ENCODE results near the gene LSM2. TPM values are rescaled to one million over a fixed set of nuclear protein-coding genes. Genes with fewer than 3 reads are reported as not detected.
"Not testable (repeated sequence)": the region's sequence is repeated elsewhere in the genome, so short reads cannot be mapped to it uniquely, and the experiment has no call there.

The LSM2 gene
- total RNA-seq, 1 donor from 2014 or later, result 61.3 TPM

DNA sequence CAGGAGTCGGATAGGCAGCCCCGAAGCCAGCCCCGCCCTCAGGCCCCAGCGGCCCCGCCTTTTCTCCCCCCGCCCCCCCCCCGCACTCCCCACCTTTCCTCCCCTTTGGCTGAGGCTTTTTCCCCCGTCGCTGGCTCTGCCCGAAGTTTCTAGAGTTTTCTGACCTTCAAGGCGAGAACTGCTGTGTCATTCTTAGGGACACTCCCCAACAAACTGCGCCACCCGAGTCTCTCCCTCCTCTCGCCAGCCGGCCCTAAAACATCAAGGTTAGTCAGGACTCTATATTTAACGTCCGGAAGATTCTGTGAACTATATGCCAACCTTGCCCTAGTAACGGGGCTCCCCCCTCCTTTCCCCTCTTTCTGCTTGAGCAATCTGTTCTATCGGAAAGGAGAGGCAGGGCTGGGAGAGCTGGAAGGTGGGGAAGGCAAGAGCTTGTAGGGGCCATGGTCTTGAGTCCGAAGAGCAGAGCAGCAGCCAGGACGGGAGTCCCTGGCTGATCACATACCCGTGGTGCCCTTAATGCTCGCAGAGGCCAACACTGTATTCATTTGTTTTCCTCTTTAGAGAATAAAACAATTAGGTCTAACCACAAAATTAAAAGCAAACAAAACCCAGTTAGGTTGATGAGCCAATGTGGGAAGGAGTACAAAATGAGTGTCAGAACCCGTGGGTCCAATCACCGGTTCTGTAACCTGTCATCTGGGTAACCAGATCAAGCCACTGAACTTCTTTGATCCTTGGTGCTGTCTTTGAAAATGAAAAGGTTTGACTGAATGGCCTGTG, 15.5 kb upstream of the LSM2 start:
- intact Hi-C loops (cut with DNase I), result no loop called here
- TF ChIP-seq CTCF (IDR thresholded peaks at IDR 0.05), result no peak
- no peaks in the 10 kb centered on the region for H3K36me3 ChIP-seq
- H3K9me3 ChIP-seq, result no peaks in the 10 kb centered on the region
- H3K4me3 ChIP-seq, result peak overlapping the region; percentile 69 to 75
- DNase-seq (ENCODE audit: low spot score in 2 of 2), result peak; percentile 83 to 97
- peak overlapping the region; percentile 96 to 99 for H3K27ac ChIP-seq
- H3K27me3 ChIP-seq, result no peaks in the 10 kb centered on the region
- peaks cover 18 to 46% of the 10 kb centered on the region in 2 donors for H3K4me1 ChIP-seq

DNA sequence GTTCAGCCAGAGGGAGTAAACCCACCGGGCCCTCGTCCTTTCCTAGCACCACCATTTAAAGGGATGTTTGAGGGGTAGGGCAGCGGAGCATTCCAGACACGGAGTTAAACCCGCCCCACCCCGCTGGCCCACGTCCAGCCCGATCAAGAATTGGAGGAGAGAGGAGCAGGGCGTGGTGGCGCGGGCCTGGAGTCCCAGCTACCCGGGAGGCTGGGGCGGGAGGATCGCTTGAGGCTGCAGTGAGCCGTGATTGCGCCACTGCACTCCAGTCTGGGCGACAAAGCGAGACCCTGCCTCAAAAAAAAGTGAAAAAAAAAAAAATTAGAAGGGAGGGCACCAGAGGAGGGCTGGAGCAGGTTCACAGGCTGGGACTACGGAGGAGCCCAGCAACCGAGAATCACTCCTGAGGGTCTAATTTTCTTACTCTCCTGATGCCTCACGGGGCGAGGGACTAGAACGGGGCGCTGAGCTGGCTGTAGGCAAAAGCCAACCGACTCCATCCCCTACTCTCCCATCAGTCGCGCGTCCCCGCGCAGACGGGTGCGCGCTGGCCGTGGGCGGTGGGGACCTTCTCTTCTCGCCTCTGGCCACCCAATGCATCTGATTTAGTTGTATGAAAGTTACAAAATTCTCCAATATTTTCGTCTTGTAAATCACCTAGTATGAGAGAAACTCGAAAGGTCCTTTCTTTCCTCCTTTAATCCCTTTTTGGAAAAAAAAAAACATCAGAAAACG, 14.7 kb upstream of the LSM2 start:
- H3K36me3 ChIP-seq, result no peaks in the 10 kb centered on the region
- H3K27me3 ChIP-seq, result no peaks in the 10 kb centered on the region
- no peaks in the 10 kb centered on the region for H3K9me3 ChIP-seq
- peak in 1 of 2 donors; percentile 84 for DNase-seq (ENCODE audit: low spot score in 2 of 2)
- H3K4me3 ChIP-seq, result peak overlapping the region; percentile 69 to 75
- H3K4me1 ChIP-seq, result peaks cover 18 to 45% of the 10 kb centered on the region in 2 donors
- peak overlapping the region; percentile 96 to 99 for H3K27ac ChIP-seq
- no peak for TF ChIP-seq CTCF (IDR thresholded peaks at IDR 0.05)
- intact Hi-C loops (cut with DNase I), result no loop called here

- DNase-seq (ENCODE audit: low spot score in 2 of 2); H3K27me3 ChIP-seq; intact Hi-C loops (cut with DNase I); H3K36me3 ChIP-seq; H3K9me3 ChIP-seq: not testable (repeated sequence)
- Histone ChIP-seq H3K27ac (peak overlapping the region; percentile 96 to 99), H3K4me1 (peaks cover 10 to 36% of the 10 kb centered on the region in 2 donors), H3K4me3 (peak overlapping the region in 1 of 2 donors; percentile 75)
Measured at GRCh38 chr6:31820399-31820798, 13.6 kb upstream of the LSM2 start.

GRCh38 chr6:31819871-31820299, 13.1 kb upstream of the LSM2 start:
- peak overlapping the region; percentile 58 to 99 for H3K27ac ChIP-seq
- no peaks in the 10 kb centered on the region for H3K27me3 ChIP-seq
- intact Hi-C loops (cut with DNase I), result loop anchor here (10.0 kb wide), 1 partner anchor 1155 kb away; no protein-coding TSS in a partner anchor
- DNase-seq (ENCODE audit: low spot score in 2 of 2), result no peak
- H3K9me3 ChIP-seq, result no peaks in the 10 kb centered on the region
- no peak for TF ChIP-seq CTCF (IDR thresholded peaks at IDR 0.05)
- H3K36me3 ChIP-seq, result no peaks in the 10 kb centered on the region
- H3K4me3 ChIP-seq, result peak overlapping the region in 1 of 2 donors; percentile 59
- peaks cover 10 to 35% of the 10 kb centered on the region in 2 donors for H3K4me1 ChIP-seq

- not testable (repeated sequence) for DNase-seq (ENCODE audit: low spot score in 2 of 2); H3K27me3 ChIP-seq; H3K9me3 ChIP-seq; H3K36me3 ChIP-seq
- H3K27ac ChIP-seq, result peak overlapping the region; percentile 58 to 99
- H3K4me1 ChIP-seq, result peaks cover 12 to 37% of the 10 kb centered on the region in 2 donors
- H3K4me3 ChIP-seq, result peak overlapping the region; percentile 59 to 63
- intact Hi-C loops (cut with DNase I), result loop anchor here (10.0 kb wide), 1 partner anchor 1157 kb away; no protein-coding TSS in a partner anchor
Measured at GRCh38 chr6:31817929-31818511, 11.3 kb upstream of the LSM2 start.

DNA sequence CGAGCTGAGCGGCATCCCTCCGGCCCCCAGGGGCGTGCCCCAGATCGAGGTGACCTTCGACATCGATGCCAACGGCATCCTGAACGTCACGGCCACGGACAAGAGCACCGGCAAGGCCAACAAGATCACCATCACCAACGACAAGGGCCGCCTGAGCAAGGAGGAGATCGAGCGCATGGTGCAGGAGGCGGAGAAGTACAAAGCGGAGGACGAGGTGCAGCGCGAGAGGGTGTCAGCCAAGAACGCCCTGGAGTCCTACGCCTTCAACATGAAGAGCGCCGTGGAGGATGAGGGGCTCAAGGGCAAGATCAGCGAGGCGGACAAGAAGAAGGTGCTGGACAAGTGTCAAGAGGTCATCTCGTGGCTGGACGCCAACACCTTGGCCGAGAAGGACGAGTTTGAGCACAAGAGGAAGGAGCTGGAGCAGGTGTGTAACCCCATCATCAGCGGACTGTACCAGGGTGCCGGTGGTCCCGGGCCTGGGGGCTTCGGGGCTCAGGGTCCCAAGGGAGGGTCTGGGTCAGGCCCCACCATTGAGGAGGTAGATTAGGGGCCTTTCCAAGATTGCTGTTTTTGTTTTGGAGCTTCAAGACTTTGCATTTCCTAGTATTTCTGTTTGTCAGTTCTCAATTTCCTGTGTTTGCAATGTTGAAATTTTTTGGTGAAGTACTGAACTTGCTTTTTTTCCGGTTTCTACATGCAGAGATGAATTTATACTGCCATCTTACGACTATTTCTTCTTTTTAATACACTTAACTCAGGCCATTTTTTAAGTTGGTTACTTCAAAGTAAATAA, 10.6 kb upstream of the LSM2 start:
- Histone ChIP-seq H3K4me3 (peak overlapping the region; percentile 59 to 63), H3K27ac (peak overlapping the region; percentile 58 to 99), H3K4me1 (peaks cover 10 to 33% of the 10 kb centered on the region in 2 donors)
- DNase-seq (ENCODE audit: low spot score in 2 of 2); H3K27me3 ChIP-seq; H3K36me3 ChIP-seq; H3K9me3 ChIP-seq: not testable (repeated sequence)
- intact Hi-C loops (cut with DNase I), result loop anchor here (10.0 kb wide), 1 partner anchor 1157 kb away; no protein-coding TSS in a partner anchor
- peak in 1 of 3 experiments; percentile 26 for TF ChIP-seq CTCF (IDR thresholded peaks at IDR 0.05)

All from ascending aorta (tissue), 2 donors.